NCI-H2227 treated with DMSO at 0.1 percent for 48 hours (cell line): ENCODE data around the gene CERCAM.

Source experiments
- DNase-seq: peaks from one replicate; lab custom pipeline; 2025; lab: John Stamatoyannopoulos, UW

CERCAM gene

GRCh38 chr9:128420651-128421481 is at the start of gene CERCAM:
TSS of gene CERCAM (plus strand) at chr9:128420857. CDS start at chr9:128420878, 21 bp downstream.
- no peak for DNase-seq

GRCh38 chr9:128371630-128372117 is 49.0 kb upstream of the CERCAM start:
- DNase-seq = no peak

GRCh38 chr9:128372188-128372641 is 48.4 kb upstream of the CERCAM start:
- no peak for DNase-seq

- no peak for DNase-seq
Measured at GRCh38 chr9:128372784-128373183, 47.9 kb upstream of the CERCAM start.

- DNase-seq = no peak
Measured at GRCh38 chr9:128374221-128374675, 46.4 kb upstream of the CERCAM start.

GRCh38 chr9:128375865-128376264 is 44.8 kb upstream of the CERCAM start:
- no peak for DNase-seq

- no peak for DNase-seq
Measured at GRCh38 chr9:128382261-128382660, 38.4 kb upstream of the CERCAM start.

GRCh38 chr9:128383007-128383753 is 37.5 kb upstream of the CERCAM start:
- peak; percentile 32 for DNase-seq

- DNase-seq = no peak
Measured at GRCh38 chr9:128383791-128384190, 36.9 kb upstream of the CERCAM start.

- no peak for DNase-seq
Measured at GRCh38 chr9:128384801-128385495, 35.7 kb upstream of the CERCAM start.

- no peak for DNase-seq
Measured at GRCh38 chr9:128385496-128386460, 34.9 kb upstream of the CERCAM start.

- DNase-seq = no peak
Measured at GRCh38 chr9:128388150-128388549, 32.5 kb upstream of the CERCAM start.

GRCh38 chr9:128389395-128390149 is 31.1 kb upstream of the CERCAM start:
- no peak for DNase-seq

GRCh38 chr9:128390150-128390812 is 30.4 kb upstream of the CERCAM start:
- DNase-seq = no peak

GRCh38 chr9:128390813-128391711 is 29.6 kb upstream of the CERCAM start:
- no peak for DNase-seq

- no peak for DNase-seq
Measured at GRCh38 chr9:128391956-128392301, 28.7 kb upstream of the CERCAM start.

GRCh38 chr9:128392302-128393144 is 28.1 kb upstream of the CERCAM start:
- DNase-seq = no peak
